GM12891 (cell line): ENCODE measurements around the gene PLXND1.
"Not testable (repeated sequence)": the region's sequence is repeated elsewhere in the genome, so short reads cannot be mapped to it uniquely, and the experiment has no call there.

Experiments used
- DNase-seq: peaks from one replicate; pipeline ENCODE4 v3.0.0; 2011; ENCODE audit warnings: low spot score; ENCODE audit not compliant: insufficient read length
- FAIRE-seq: peaks from 2 replicates; lab custom pipeline; 2011; peaks lifted over from hg19 to GRCh38; lab: Jason Lieb, UNC
- PAX5 ChIP-seq: IDR thresholded peaks from 2 replicates; pipeline ENCODE4 v1.6.1; 2011; ENCODE audit warnings: low read length, moderate library complexity, mild to moderate bottlenecking; ENCODE audit not compliant: insufficient read depth, severe bottlenecking
- POLR2A ChIP-seq: IDR thresholded peaks from 2 replicates; pipeline ENCODE4 v1.6.1; 2011; ENCODE audit warnings: low read depth, low read length, control low read depth
- POLR2AphosphoS5 ChIP-seq: IDR thresholded peaks from 2 replicates; pipeline ENCODE4 v1.6.1; 2011; ENCODE audit warnings: low read depth, low read length, control low read depth
- POU2F2 ChIP-seq: IDR thresholded peaks from 2 replicates; pipeline ENCODE4 v1.6.1; 2011; ENCODE audit warnings: low read depth, mild to moderate bottlenecking, control low read depth, low read length, moderate library complexity
- SPI1 ChIP-seq: IDR thresholded peaks from 2 replicates; pipeline ENCODE4 v1.6.1; 2011; ENCODE audit warnings: low read depth, low read length, control low read depth
- TAF1 ChIP-seq: IDR thresholded peaks from 2 replicates; pipeline ENCODE4 v1.6.1; 2011; ENCODE audit warnings: low read depth, low read length, control low read depth

The PLXND1 gene

GRCh38 chr3:129615751-129616281 is 9.3 kb upstream of the PLXND1 start:
- no peak for DNase-seq
- TF ChIP-seq PAX5 = no peak
- no peak for TF ChIP-seq POLR2A
- no peak for TF ChIP-seq SPI1
- no peak for TF ChIP-seq POU2F2
- no peak for TF ChIP-seq POLR2AphosphoS5
- TF ChIP-seq TAF1 = no peak
- no peak for FAIRE-seq

GRCh38 chr3:129614927-129615363 is 8.5 kb upstream of the PLXND1 start:
- DNase-seq (no peak), FAIRE-seq (no peak)
- TF ChIP-seq POLR2A = no peak
- TF ChIP-seq POLR2AphosphoS5 = no peak
- no peak for TF ChIP-seq PAX5
- TF ChIP-seq POU2F2 = no peak
- TF ChIP-seq SPI1 = no peak
- no peak for TF ChIP-seq TAF1

- no peak for DNase-seq
- TF ChIP-seq TAF1 (no peak), PAX5 (no peak), POU2F2 (no peak), POLR2A (no peak), POLR2AphosphoS5 (no peak), SPI1 (no peak)
- no peak for FAIRE-seq
Observed at GRCh38 chr3:129614435-129614834, 8.0 kb upstream of the PLXND1 start.

GRCh38 chr3:129613367-129613740 is 6.9 kb upstream of the PLXND1 start:
- DNase-seq (no peak), FAIRE-seq (no peak)
- no peak for TF ChIP-seq POU2F2
- TF ChIP-seq POLR2A = no peak

- FAIRE-seq (no peak), DNase-seq (no peak)
- no peak for TF ChIP-seq POLR2A
Observed at GRCh38 chr3:129612534-129613366, 6.3 kb upstream of the PLXND1 start.

GRCh38 chr3:129611812-129612533 is 5.5 kb upstream of the PLXND1 start:
- no peak for TF ChIP-seq POLR2A
- no peak for TF ChIP-seq POU2F2
- no peak for TF ChIP-seq SPI1
- TF ChIP-seq TAF1 = no peak
- TF ChIP-seq POLR2AphosphoS5 = no peak
- no peak for TF ChIP-seq PAX5
- DNase-seq (no peak), FAIRE-seq (no peak)

- no peak for FAIRE-seq
- DNase-seq = no peak
- no peak for TF ChIP-seq POU2F2
- TF ChIP-seq POLR2A = no peak
Observed at GRCh38 chr3:129611446-129611800, 4.9 kb upstream of the PLXND1 start.

- FAIRE-seq, DNase-seq: not testable (repeated sequence)
Observed at GRCh38 chr3:129610794-129611445, 4.4 kb upstream of the PLXND1 start.

GRCh38 chr3:129610276-129610675 is 3.8 kb upstream of the PLXND1 start:
- TF ChIP-seq POLR2A = no peak
- no peak for TF ChIP-seq POU2F2
- TF ChIP-seq SPI1 = no peak
- no peak for TF ChIP-seq TAF1
- TF ChIP-seq PAX5 = no peak
- no peak for TF ChIP-seq POLR2AphosphoS5
- DNase-seq (no peak), FAIRE-seq (no peak)

GRCh38 chr3:129609591-129610182 is 3.2 kb upstream of the PLXND1 start:
- DNase-seq = no peak
- no peak for TF ChIP-seq TAF1
- no peak for TF ChIP-seq POU2F2
- FAIRE-seq = no peak
